HEK293 (cell line): ENCODE results near the gene WDR89.

Experiments used
- CTCF ChIA-PET: fragments of 350-600 bp; formaldehyde crosslinking; extraction: SDS; loops from one replicate; lab custom pipeline; 2021; ENCODE audit warnings: antibody characterized with exemption; lab: Yijun Ruan, JAX
- POLR2A ChIA-PET: fragments of 300-600 bp; formaldehyde crosslinking; extraction: SDS; loops from one replicate; lab custom pipeline; 2020; ENCODE audit warnings: antibody characterized with exemption, inconsistent platforms; lab: Yijun Ruan, JAX
- H3K27ac ChIP-seq: fragments of 200-500 bp; sonication (Bioruptor generic); 2 replicates; pipeline ENCODE4 v1.5.1; 2014; ENCODE audit warnings: low read depth, low read length, control low read depth, inconsistent platforms; ENCODE audit errors: extremely low read depth
- H3K36me3 ChIP-seq, 2 experiments: fragments of 200-500 bp in 1 of 2; sonication (Bioruptor generic) in 1 of 2; 1 replicate in 1 of 2; 2 replicates in 1 of 2; pipeline ENCODE4 v1.5.1; 2014 to 2017; ENCODE audit warnings: inconsistent platforms in 2 of 2, low read length in 2 of 2; ENCODE audit not compliant: control insufficient read depth in 2 of 2, insufficient read depth in 1 of 2
- H3K4me1 ChIP-seq: fragments of 200-500 bp; sonication (Bioruptor generic); 2 replicates; pipeline ENCODE4 v1.5.1; 2014; ENCODE audit warnings: mild to moderate bottlenecking, low read length, inconsistent platforms; ENCODE audit not compliant: control insufficient read depth, insufficient read depth
- H3K4me3 ChIP-seq: 2 replicates; pipeline ENCODE4 v1.5.1; 2011; ENCODE audit warnings: low read depth, mild to moderate bottlenecking, control low read depth, low read length, moderate library complexity
- H3K9me3 ChIP-seq: fragments of 200-500 bp; sonication (Bioruptor generic); 2 replicates; pipeline ENCODE4 v1.5.1; 2014; ENCODE audit warnings: low read depth, low read length, inconsistent platforms; ENCODE audit not compliant: control insufficient read depth, insufficient read depth
- MEIS1 ChIP-seq: sonication (generic); formaldehyde crosslinking; IDR thresholded peaks from 2 replicates; pipeline ENCODE4 v1.8.1; 2022; ENCODE audit warnings: missing genetic modification reagents, mild to moderate bottlenecking, borderline replicate concordance
- MZF1 ChIP-seq: fragments of 450-650 bp; formaldehyde crosslinking; IDR thresholded peaks from 2 replicates; pipeline ENCODE4 v1.5.1; 2017; ENCODE audit warnings: missing biosample characterization, missing genetic modification characterization, borderline replicate concordance
- RBAK ChIP-seq: fragments of 450-650 bp; formaldehyde crosslinking; IDR thresholded peaks from 2 replicates; pipeline ENCODE4 v1.5.1; 2016; ENCODE audit warnings: missing biosample characterization, missing genetic modification characterization
- SP7 ChIP-seq: fragments of 450-650 bp; formaldehyde crosslinking; IDR thresholded peaks from 2 replicates; pipeline ENCODE4 v1.5.1; 2016; ENCODE audit warnings: missing biosample characterization, missing genetic modification characterization
- YY1 ChIP-seq: fragments of 450-650 bp; formaldehyde crosslinking; IDR thresholded peaks from 2 replicates; pipeline ENCODE4 v1.5.1; 2018; ENCODE audit warnings: missing biosample characterization, missing genetic modification characterization
- ZBTB1 ChIP-seq: fragments of 450-650 bp; formaldehyde crosslinking; IDR thresholded peaks from 2 replicates; pipeline ENCODE4 v1.5.1; 2016; ENCODE audit warnings: missing biosample characterization, missing genetic modification characterization
- ZBTB17 ChIP-seq: fragments of 450-650 bp; formaldehyde crosslinking; IDR thresholded peaks from 2 replicates; pipeline ENCODE4 v1.5.1; 2016; ENCODE audit warnings: missing biosample characterization, missing genetic modification characterization
- ZNF114 ChIP-seq: fragments of 450-650 bp; formaldehyde crosslinking; IDR thresholded peaks from 2 replicates; pipeline ENCODE4 v1.5.0; 2017; ENCODE audit warnings: missing biosample characterization, missing genetic modification characterization
- ZNF169 ChIP-seq: fragments of 450-650 bp; formaldehyde crosslinking; IDR thresholded peaks from 2 replicates; pipeline ENCODE4 v1.5.1; 2016; ENCODE audit warnings: missing biosample characterization, missing genetic modification characterization
- ZNF174 ChIP-seq: fragments of 450-650 bp; formaldehyde crosslinking; IDR thresholded peaks from 2 replicates; pipeline ENCODE4 v1.5.0; 2017; ENCODE audit warnings: missing biosample characterization, mild to moderate bottlenecking, missing genetic modification characterization
- ZNF175 ChIP-seq: fragments of 450-650 bp; formaldehyde crosslinking; IDR thresholded peaks from 2 replicates; pipeline ENCODE4 v1.5.1; 2016; ENCODE audit warnings: missing biosample characterization, missing genetic modification characterization
- ZNF221 ChIP-seq: fragments of 450-650 bp; formaldehyde crosslinking; IDR thresholded peaks from 2 replicates; pipeline ENCODE4 v1.5.1; 2017; ENCODE audit warnings: missing biosample characterization, missing genetic modification characterization, borderline replicate concordance
- ZNF404 ChIP-seq: fragments of 450-650 bp; formaldehyde crosslinking; IDR thresholded peaks from 2 replicates; pipeline ENCODE4 v1.5.1; 2017; ENCODE audit warnings: missing biosample characterization, missing genetic modification characterization
- ZNF416 ChIP-seq: fragments of 450-650 bp; formaldehyde crosslinking; IDR thresholded peaks from 2 replicates; pipeline ENCODE4 v1.5.1; 2016; ENCODE audit warnings: missing biosample characterization, missing genetic modification characterization
- ZNF510 ChIP-seq: fragments of 450-650 bp; formaldehyde crosslinking; IDR thresholded peaks from 2 replicates; pipeline ENCODE4 v1.5.1; 2018; ENCODE audit warnings: mild to moderate bottlenecking, missing genetic modification characterization, missing biosample characterization; ENCODE audit not compliant: insufficient replicate concordance
- ZNF701 ChIP-seq: fragments of 450-650 bp; formaldehyde crosslinking; IDR thresholded peaks from 2 replicates; pipeline ENCODE4 v1.5.1; 2016; ENCODE audit warnings: missing biosample characterization, missing genetic modification characterization
- ZNF768 ChIP-seq: fragments of 450-650 bp; formaldehyde crosslinking; IDR thresholded peaks from 2 replicates; pipeline ENCODE4 v1.5.1; 2018; ENCODE audit warnings: missing biosample characterization, mild to moderate bottlenecking, missing genetic modification characterization
- TF ChIP-seq, protein P1 (sequence below): sonication (generic); formaldehyde crosslinking; IDR thresholded peaks from 2 replicates; pipeline ENCODE4 v1.8.1; 2022; ENCODE audit warnings: mild to moderate bottlenecking, moderate library complexity, missing genetic modification reagents
- TF ChIP-seq, protein P2 (sequence below): fragments of 450-650 bp; formaldehyde crosslinking; IDR thresholded peaks from 2 replicates; pipeline ENCODE4 v1.5.1; 2016; ENCODE audit warnings: missing biosample characterization, missing genetic modification characterization, low read depth
- TF ChIP-seq, protein P3 (sequence below): fragments of 450-650 bp; formaldehyde crosslinking; IDR thresholded peaks from 2 replicates; pipeline ENCODE4 v1.5.1; 2017; ENCODE audit warnings: missing biosample characterization, mild to moderate bottlenecking, missing genetic modification characterization, moderate library complexity
- TF ChIP-seq, protein P4 (sequence below): fragments of 450-650 bp; formaldehyde crosslinking; IDR thresholded peaks from 2 replicates; pipeline ENCODE4 v1.5.1; 2016; ENCODE audit warnings: missing biosample characterization, missing genetic modification characterization

The WDR89 gene

DNA sequence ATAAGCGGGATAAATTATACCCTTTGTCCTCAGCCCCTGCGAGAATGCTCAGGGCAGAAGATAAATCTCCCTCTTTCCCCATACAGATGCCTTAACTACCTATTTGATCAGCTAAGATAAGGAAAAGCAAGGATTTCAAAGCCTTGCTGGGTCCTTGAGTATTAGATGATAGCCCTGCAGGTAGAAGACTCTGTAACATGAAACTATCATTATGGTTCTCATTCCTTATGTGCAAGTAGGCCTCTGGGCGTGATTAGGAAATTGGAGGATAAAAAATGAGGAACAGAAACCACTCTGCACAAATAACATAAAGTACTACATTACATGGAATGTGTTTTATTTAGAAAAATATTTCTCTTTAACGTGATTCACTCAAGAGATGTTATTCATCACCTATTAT is 14.5 kb upstream of the WDR89 start:
- ChIA-PET CTCF (no interaction called here), POLR2A (no interaction called here)
- Histone ChIP-seq H3K4me1 (no peaks in the 10 kb centered on the region), H3K27ac (no peak overlapping the region), H3K9me3 (no peaks in the 10 kb centered on the region), H3K4me3 (no peak overlapping the region), H3K36me3 (no peaks in the 10 kb centered on the region; a peak in 1 of 3 replicates)
- TF ChIP-seq, protein P1, sequence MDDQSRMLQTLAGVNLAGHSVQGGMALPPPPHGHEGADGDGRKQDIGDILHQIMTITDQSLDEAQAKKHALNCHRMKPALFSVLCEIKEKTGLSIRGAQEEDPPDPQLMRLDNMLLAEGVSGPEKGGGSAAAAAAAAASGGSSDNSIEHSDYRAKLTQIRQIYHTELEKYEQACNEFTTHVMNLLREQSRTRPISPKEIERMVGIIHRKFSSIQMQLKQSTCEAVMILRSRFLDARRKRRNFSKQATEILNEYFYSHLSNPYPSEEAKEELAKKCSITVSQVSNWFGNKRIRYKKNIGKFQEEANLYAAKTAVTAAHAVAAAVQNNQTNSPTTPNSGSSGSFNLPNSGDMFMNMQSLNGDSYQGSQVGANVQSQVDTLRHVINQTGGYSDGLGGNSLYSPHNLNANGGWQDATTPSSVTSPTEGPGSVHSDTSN (CRISPR knock-in tag), result no peak
- TF ChIP-seq SP7 (tag by site-specific recombination), result peak; percentile 98

DNA sequence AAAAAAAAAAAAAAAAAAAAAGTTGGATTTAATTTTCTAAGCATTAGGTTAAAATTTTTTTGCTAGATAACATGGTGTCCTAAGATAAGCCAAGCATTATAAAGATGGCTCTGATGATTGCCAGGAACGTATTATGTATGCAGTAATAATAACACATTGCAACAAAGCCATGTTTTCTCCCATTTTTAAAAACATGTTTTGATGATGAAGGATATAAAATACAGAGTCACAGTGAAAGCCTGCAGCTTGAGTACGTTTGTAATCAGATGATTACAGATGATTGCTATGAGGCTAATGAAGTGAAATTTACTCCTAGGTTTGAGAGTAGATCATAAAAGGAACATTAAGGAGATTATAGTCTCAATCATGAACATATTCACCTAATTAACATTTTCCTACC is 13.3 kb upstream of the WDR89 start:
- TF ChIP-seq ZNF221 (tag by site-specific recombination), result no peak
- TF ChIP-seq, protein P2, sequence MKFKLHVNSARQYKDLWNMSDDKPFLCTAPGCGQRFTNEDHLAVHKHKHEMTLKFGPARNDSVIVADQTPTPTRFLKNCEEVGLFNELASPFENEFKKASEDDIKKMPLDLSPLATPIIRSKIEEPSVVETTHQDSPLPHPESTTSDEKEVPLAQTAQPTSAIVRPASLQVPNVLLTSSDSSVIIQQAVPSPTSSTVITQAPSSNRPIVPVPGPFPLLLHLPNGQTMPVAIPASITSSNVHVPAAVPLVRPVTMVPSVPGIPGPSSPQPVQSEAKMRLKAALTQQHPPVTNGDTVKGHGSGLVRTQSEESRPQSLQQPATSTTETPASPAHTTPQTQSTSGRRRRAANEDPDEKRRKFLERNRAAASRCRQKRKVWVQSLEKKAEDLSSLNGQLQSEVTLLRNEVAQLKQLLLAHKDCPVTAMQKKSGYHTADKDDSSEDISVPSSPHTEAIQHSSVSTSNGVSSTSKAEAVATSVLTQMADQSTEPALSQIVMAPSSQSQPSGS, result no peak
- no peak for TF ChIP-seq ZNF404 (tag by site-specific recombination)
- TF ChIP-seq ZNF510 (tag by site-specific recombination), result no peak
- no peak for TF ChIP-seq ZBTB1 (tag by site-specific recombination)
- TF ChIP-seq RBAK, result no peak
- no peak for TF ChIP-seq ZNF114 (tag by site-specific recombination)
- no peak for TF ChIP-seq ZBTB17 (tag by site-specific recombination)
- TF ChIP-seq ZNF169 (tag by site-specific recombination), result no peak
- TF ChIP-seq MZF1 (tag by site-specific recombination), result no peak
- TF ChIP-seq ZNF174 (tag by site-specific recombination), result no peak
- no peak for TF ChIP-seq ZNF701 (tag by site-specific recombination)
- TF ChIP-seq, protein P3, sequence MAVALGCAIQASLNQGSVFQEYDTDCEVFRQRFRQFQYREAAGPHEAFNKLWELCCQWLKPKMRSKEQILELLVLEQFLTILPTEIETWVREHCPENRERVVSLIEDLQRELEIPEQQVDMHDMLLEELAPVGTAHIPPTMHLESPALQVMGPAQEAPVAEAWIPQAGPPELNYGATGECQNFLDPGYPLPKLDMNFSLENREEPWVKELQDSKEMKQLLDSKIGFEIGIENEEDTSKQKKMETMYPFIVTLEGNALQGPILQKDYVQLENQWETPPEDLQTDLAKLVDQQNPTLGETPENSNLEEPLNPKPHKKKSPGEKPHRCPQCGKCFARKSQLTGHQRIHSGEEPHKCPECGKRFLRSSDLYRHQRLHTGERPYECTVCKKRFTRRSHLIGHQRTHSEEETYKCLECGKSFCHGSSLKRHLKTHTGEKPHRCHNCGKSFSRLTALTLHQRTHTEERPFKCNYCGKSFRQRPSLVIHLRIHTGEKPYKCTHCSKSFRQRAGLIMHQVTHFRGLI (tag by site-specific recombination), result no peak
- no peak for TF ChIP-seq ZNF175 (tag by site-specific recombination)
- TF ChIP-seq, protein P4, sequence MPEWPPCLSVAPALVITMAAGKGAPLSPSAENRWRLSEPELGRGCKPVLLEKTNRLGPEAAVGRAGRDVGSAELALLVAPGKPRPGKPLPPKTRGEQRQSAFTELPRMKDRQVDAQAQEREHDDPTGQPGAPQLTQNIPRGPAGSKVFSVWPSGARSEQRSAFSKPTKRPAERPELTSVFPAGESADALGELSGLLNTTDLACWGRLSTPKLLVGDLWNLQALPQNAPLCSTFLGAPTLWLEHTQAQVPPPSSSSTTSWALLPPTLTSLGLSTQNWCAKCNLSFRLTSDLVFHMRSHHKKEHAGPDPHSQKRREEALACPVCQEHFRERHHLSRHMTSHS, result no peak
- TF ChIP-seq ZNF416, result no peak
- no peak for TF ChIP-seq YY1
- no peaks in the 10 kb centered on the region; a peak in 1 of 3 replicates for H3K36me3 ChIP-seq
- H3K4me1 ChIP-seq, result no peaks in the 10 kb centered on the region
- no peak overlapping the region for H3K27ac ChIP-seq
- no peaks in the 10 kb centered on the region for H3K9me3 ChIP-seq
- no peak overlapping the region for H3K4me3 ChIP-seq
- ChIA-PET POLR2A (no interaction called here), CTCF (interaction anchor here (1.7 kb wide), 1 partner anchor 71 kb away, joined by 4 read pairs; no protein-coding TSS in a partner anchor)

DNA sequence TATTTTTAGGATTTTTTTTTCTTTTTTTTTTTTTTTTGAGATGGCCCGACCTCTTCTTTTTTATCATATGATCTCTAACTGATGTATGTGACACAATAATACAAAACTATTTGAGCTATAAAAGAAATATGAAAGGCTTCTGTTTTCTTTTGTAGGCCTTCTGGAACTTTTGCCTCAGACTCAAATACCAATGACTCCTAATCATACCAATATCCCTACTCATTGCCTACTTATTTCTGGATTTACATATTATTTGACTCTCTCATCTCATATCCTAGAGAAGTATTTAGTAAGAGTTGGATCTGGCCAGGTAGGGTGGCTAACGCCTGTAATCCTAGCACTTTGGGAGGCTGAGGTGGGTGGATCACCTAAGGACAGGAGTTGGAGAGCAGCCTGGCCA is 12.7 kb upstream of the WDR89 start:
- CTCF ChIA-PET, result interaction anchor here (1.7 kb wide), 1 partner anchor 71 kb away, joined by 4 read pairs; no protein-coding TSS in a partner anchor
- Histone ChIP-seq H3K36me3 (no peaks in the 10 kb centered on the region; a peak in 1 of 3 replicates), H3K27ac (no peak overlapping the region), H3K9me3 (no peaks in the 10 kb centered on the region), H3K4me3 (no peak overlapping the region), H3K4me1 (no peaks in the 10 kb centered on the region)
- POLR2A ChIA-PET, result no interaction called here
- TF ChIP-seq, protein P2, result no peak
- TF ChIP-seq MEIS1 (CRISPR knock-in tag) (no peak), ZNF768 (tag by site-specific recombination) (no peak), ZBTB17 (tag by site-specific recombination) (no peak)
